HEK293T (cell line): ENCODE measurements around the gene CRADD.
"Not testable (repeated sequence)": the region's sequence is repeated elsewhere in the genome, so short reads cannot be mapped to it uniquely, and the experiment has no call there.

Experiments
- FOXA1 ChIP-seq: fragments of 450-650 bp; IDR thresholded peaks from 2 replicates; pipeline ENCODE4 v1.6.1; 2016; ENCODE audit warnings: mild to moderate bottlenecking
- SP1 ChIP-seq: fragments of 450-650 bp; IDR thresholded peaks from 2 replicates; pipeline ENCODE4 v1.6.1; 2017
- TARDBP ChIP-seq: fragments of 450-650 bp; IDR thresholded peaks from 2 replicates; pipeline ENCODE4 v1.6.1; 2016

- TF ChIP-seq SP1, FOXA1, TARDBP: not testable (repeated sequence)
These were observed 77.7 kb downstream of the CRADD start for GRCh38 chr12:93754859-93755258.
